Transverse colon (tissue), 4 donors: ENCODE measurements around the gene LCN2. TPM values are rescaled to one million over a fixed set of nuclear protein-coding genes. Genes with fewer than 3 reads are reported as not detected.
A peak's percentile ranks its signal among the peaks of the same experiment; 100 is the strongest.

Experiments used
- DNase-seq: peaks from one replicate; pipeline ENCODE4 v3.0.0-alpha.2; 2019
- H3K27ac ChIP-seq, 4 donors: fragments of 200-600 bp; sonication (generic); 2 replicates each; pipeline ENCODE4 v1.5.1; 2016 to 2018; ENCODE audit warnings: inconsistent platforms in 4 of 4
- H3K27me3 ChIP-seq: fragments of 200-600 bp; sonication (generic); 2 replicates; pipeline ENCODE4 v1.5.1; 2017; ENCODE audit warnings: inconsistent platforms
- H3K36me3 ChIP-seq, 4 donors: fragments of 200-600 bp; sonication (generic); 2 replicates each; pipeline ENCODE4 v1.5.1; 2017 to 2019; ENCODE audit warnings: inconsistent platforms in 4 of 4
- H3K4me1 ChIP-seq, 4 donors: fragments of 200-600 bp; sonication (generic); 2 replicates each; pipeline ENCODE4 v1.5.1; 2017 to 2020; ENCODE audit warnings: inconsistent platforms in 4 of 4
- H3K4me3 ChIP-seq, 4 donors: fragments of 200-600 bp; sonication (generic); 1 replicate in 1 of 4; 2 replicates in 3 of 4; pipeline versions ENCODE4 v1.5.1 to v1.6.1; 2017 to 2019; ENCODE audit warnings: inconsistent platforms in 4 of 4
- H3K9me3 ChIP-seq, 2 donors: fragments of 200-600 bp; sonication (generic); 2 replicates each; pipeline ENCODE4 v1.5.1; 2017 to 2019; ENCODE audit warnings: inconsistent platforms in 2 of 2
- EP300 ChIP-seq: sonication (generic); formaldehyde crosslinking; IDR thresholded peaks from one replicate; pipeline ENCODE4 v1.6.1; 2017; ENCODE audit warnings: antibody characterized with exemption, low read depth
- POLR2A ChIP-seq: fragments of 450-650 bp; IDR thresholded peaks from one replicate; pipeline ENCODE4 v1.6.1; 2016; ENCODE audit warnings: antibody characterized with exemption, mild to moderate bottlenecking, moderate library complexity
- POLR2AphosphoS5 ChIP-seq, 3 donors: sonication (generic); formaldehyde crosslinking; IDR thresholded peaks; one replicate each; pipeline ENCODE4 v1.6.1; 2016; ENCODE audit warnings: antibody characterized with exemption in 3 of 3
- WGBS, 2 donors: methylation state at CpG; one replicate each; pipeline ENCODE4 v1.1.5; 2018; ENCODE audit warnings: low coverage in 1 of 2; 5-methylcytosine and 5-hydroxymethylcytosine counted together
- in situ Hi-C, 4 donors: fragments of 200-750 bp; cut with MboI; loops; one replicate each; pipeline versions ENCODE4 v1.15.0 to v1.15.1; 2017; ENCODE audit warnings: low sequenced_read_pairs in 3 of 4, low pct_ligation_motif_present in 1 of 4, low pct_unique_long_range_greater_than_20kb in 1 of 4
- intact Hi-C: fragments of 100-400 bp; cut with DNase I; formaldehyde crosslinking; loops from one replicate; pipeline ENCODE4 v1.15.1; 2023; ENCODE audit warnings: low total_unique reads
- total RNA-seq, 4 donors: library from RNA; depleted of rRNA; stranded (reverse); fragments of >200 nt; gene quantifications; one replicate each; pipeline ENCODE4 v1.1.0, GENCODE V29; 2016
- TF ChIP-seq, protein P1 (sequence below), 5 experiments: fragments of 200-600 bp in 3 of 5; fragments of 450-650 bp in 2 of 5; sonication (generic) in 3 of 5; IDR thresholded peaks; 1 replicate in 2 of 5; 2 replicates in 3 of 5; pipeline ENCODE4 v1.5.1; 2016 to 2017; ENCODE audit warnings: antibody characterized with exemption in 5 of 5, inconsistent platforms in 3 of 5, mild to moderate bottlenecking in 2 of 5, moderate library complexity in 1 of 5

Gene LCN2
- total RNA-seq, 4 donors from 2014 or later, result 8.6 to 115 (median 37.3) TPM

GRCh38 chr9:128188209-128188608 lies 39.0 kb downstream of the LCN2 start:
- in situ Hi-C loops, result no loop called here
- 54 to 72% methylated on average over 1 of the region's 1 CpG for WGBS, 2 donors
- intact Hi-C loops, result no loop called here

DNA sequence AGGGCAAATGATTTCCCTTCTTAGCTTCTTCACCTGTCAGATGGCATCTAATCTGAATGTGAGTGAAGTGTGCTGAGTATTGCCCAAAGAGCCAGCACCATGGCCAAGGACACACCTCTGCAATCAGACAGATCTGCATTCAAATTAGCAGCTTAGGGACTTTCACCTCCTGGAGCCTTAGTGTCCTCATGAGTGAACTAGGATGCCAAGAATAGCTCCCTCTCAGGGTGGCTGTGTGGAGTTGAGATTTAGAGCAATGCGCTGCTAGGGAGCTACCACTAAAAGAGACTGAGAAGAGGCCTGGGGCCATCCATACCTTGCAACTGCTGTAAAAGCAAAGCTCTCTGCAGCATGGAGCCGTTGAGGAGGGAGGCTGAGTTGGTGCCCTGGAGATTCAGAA lies 40.8 kb downstream of the LCN2 start:
- no peak for DNase-seq
- 63% methylated on average over 2 of the region's 2 CpGs; no CpG with 5 or more reads in 1 of the 2 donors for WGBS, 2 donors
- no peak overlapping the region for H3K27ac ChIP-seq
- intact Hi-C loops (no loop called here), in situ Hi-C loops (no loop called here)
- TF ChIP-seq POLR2A, result no peak
- H3K4me1 ChIP-seq, result peaks cover 10 to 29% (median 26%) of the 10 kb centered on the region in 4 donors
- H3K4me3 ChIP-seq, result peak overlapping the region in 1 of 4 donors; percentile 69
- H3K27me3 ChIP-seq, result no peaks in the 10 kb centered on the region
- H3K36me3 ChIP-seq, result peaks cover 0 to 18% (median 5%) of the 10 kb centered on the region in 4 donors
- H3K9me3 ChIP-seq, result no peaks in the 10 kb centered on the region

More at GRCh38 chr9:128188209-128188608, 39.0 kb downstream of the LCN2 start:
- Histone ChIP-seq H3K27ac (no peak overlapping the region), H3K4me1 (peaks cover 10 to 24% (median 21%) of the 10 kb centered on the region in 4 donors), H3K36me3 (peaks cover 0 to 23% (median 12%) of the 10 kb centered on the region in 4 donors), H3K27me3 (no peaks in the 10 kb centered on the region), H3K4me3 (no peak overlapping the region), H3K9me3 (no peaks in the 10 kb centered on the region)
- DNase-seq, result no peak
- TF ChIP-seq, protein P1, sequence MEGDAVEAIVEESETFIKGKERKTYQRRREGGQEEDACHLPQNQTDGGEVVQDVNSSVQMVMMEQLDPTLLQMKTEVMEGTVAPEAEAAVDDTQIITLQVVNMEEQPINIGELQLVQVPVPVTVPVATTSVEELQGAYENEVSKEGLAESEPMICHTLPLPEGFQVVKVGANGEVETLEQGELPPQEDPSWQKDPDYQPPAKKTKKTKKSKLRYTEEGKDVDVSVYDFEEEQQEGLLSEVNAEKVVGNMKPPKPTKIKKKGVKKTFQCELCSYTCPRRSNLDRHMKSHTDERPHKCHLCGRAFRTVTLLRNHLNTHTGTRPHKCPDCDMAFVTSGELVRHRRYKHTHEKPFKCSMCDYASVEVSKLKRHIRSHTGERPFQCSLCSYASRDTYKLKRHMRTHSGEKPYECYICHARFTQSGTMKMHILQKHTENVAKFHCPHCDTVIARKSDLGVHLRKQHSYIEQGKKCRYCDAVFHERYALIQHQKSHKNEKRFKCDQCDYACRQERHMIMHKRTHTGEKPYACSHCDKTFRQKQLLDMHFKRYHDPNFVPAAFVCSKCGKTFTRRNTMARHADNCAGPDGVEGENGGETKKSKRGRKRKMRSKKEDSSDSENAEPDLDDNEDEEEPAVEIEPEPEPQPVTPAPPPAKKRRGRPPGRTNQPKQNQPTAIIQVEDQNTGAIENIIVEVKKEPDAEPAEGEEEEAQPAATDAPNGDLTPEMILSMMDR (IDR thresholded peaks at IDR 0.05), result no peak
- no peak for TF ChIP-seq EP300
- no peak for TF ChIP-seq POLR2AphosphoS5 (IDR thresholded peaks at IDR 0.05)
- TF ChIP-seq POLR2A, result no peak

DNA sequence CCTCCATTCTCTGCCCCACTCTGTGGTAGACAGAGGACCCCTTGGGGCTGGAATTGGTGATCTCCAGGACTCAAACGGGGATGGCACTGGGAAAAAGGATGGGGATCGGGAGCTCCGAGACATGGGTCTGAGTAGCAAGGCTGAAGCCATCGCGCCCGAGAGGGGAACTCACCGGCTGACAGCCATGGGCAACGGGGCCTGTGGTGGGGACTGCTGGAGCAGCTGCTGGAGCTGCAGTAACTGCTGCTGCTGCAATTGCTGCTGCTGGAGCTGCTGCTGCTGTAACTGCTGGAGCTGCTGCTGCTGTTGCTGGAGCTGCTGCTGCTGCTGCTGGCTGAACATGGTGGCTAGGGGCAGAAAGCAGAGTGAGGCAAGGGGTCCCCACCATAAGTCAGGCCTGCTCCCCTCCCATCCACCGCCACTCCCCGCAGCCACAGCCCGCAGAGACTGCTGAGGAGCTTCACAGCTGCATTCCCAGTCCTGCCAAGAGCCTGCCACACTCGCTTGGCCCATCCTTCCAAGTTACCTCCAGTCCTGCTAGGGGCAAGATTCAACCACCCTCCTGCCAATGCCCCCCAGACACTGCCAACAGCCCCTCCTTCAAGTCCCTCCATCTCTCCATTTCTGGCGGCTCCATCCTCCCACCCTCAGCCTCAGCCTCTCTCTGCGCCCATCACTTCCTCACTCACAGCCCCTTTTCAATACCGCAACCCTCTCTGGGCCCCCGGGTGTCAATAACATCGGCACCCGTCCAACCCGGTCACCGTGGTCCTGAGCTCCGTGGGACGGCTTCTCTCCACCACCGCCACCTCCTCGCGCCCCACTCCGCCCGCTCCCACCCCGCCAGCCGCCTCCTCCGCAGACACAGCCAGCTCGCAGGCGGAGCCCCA lies 41.5 kb downstream of the LCN2 start:
- peak; percentile 23 for DNase-seq
- intact Hi-C loops (no loop called here), in situ Hi-C loops (no loop called here)
- no peak for TF ChIP-seq POLR2AphosphoS5 (IDR thresholded peaks at IDR 0.05)
- TF ChIP-seq, protein P1 (IDR thresholded peaks at IDR 0.05), result no peak
- no peak for TF ChIP-seq POLR2A
- no peaks in the 10 kb centered on the region for H3K27me3 ChIP-seq
- peaks cover 0 to 12% (median 2%) of the 10 kb centered on the region in 4 donors for H3K36me3 ChIP-seq
- peak overlapping the region; percentile 69 to 91 (median 78) for H3K4me3 ChIP-seq
- no peaks in the 10 kb centered on the region for H3K9me3 ChIP-seq
- 0 to 19% methylated on average over 4 to 32 of the region's 32 CpGs for WGBS, 2 donors
- peak overlapping the region; percentile 92 to 94 (median 94) for H3K27ac ChIP-seq
- peaks cover 10 to 29% (median 26%) of the 10 kb centered on the region in 4 donors for H3K4me1 ChIP-seq

GRCh38 chr9:128191406-128192046 lies 42.3 kb downstream of the LCN2 start, which contains the start of gene CIZ1:
Gene CIZ1, minus strand, starts transcription at chr9:128191572. Its CDS starts 715 bp downstream, at chr9:128190857.
- intact Hi-C loops, result no loop called here
- H3K27me3 ChIP-seq, result no peaks in the 10 kb centered on the region
- in situ Hi-C loops, result no loop called here

More at GRCh38 chr9:128191406-128192046, 42.3 kb downstream of the LCN2 start, which contains the start of gene CIZ1:
- Histone ChIP-seq H3K36me3 (peaks cover 0 to 12% (median 2%) of the 10 kb centered on the region in 4 donors), H3K9me3 (no peaks in the 10 kb centered on the region), H3K27ac (peak within 1 kb of the TSS; percentile 92 to 94 (median 94)), H3K4me3 (peak within 1 kb of the TSS; percentile 69 to 91 (median 78)), H3K4me1 (peaks cover 10 to 29% (median 26%) of the 10 kb centered on the region in 4 donors)
- 2% methylated on average over 29 of the region's 71 CpGs; no CpG with 5 or more reads in 1 of the 2 donors for WGBS, 2 donors
- TF ChIP-seq EP300, result no peak
- peak in 2 of 3 donors; percentile 59 to 62 for TF ChIP-seq POLR2AphosphoS5 (IDR thresholded peaks at IDR 0.05)
- TF ChIP-seq, protein P1 (IDR thresholded peaks at IDR 0.05), result peak; percentile 56 to 87 (median 79)
- TF ChIP-seq POLR2A, result peak; percentile 65
- peak; percentile 85 for DNase-seq
